Dermis microvascular lymphatic vessel endothelial cell (primary cell): ENCODE data around the gene CBX1. TPM values are rescaled to one million over a fixed set of nuclear protein-coding genes. Genes with fewer than 3 reads are reported as not detected.
A peak's percentile ranks its signal among the peaks of the same experiment; 100 is the strongest.

Experiments used
- DNase-seq, 2 donors: peaks; one replicate each; pipeline versions ENCODE4 v3.0.0 to v3.0.0-alpha.2; 2010; ENCODE audit warnings: low read depth in 2 of 2
- total RNA-seq: library from RNA; depleted of rRNA; stranded (reverse); fragments of >200 nt; gene quantifications from 2 replicates; pipeline ENCODE4 v1.2.1, GENCODE V29; 2014

Gene CBX1
- total RNA-seq, 1 donor from 2014 or later = 43.4 TPM

- DNase-seq = no peak
Measured at GRCh38 chr17:48027322-48027981, 73.8 kb downstream of the CBX1 start.

- DNase-seq = peak; percentile 70 to 84
Measured at GRCh38 chr17:48026502-48027321, 74.6 kb downstream of the CBX1 start.

GRCh38 chr17:48025904-48026501 lies 75.3 kb downstream of the CBX1 start:
- DNase-seq = no peak

GRCh38 chr17:48025040-48025903 lies 76.0 kb downstream of the CBX1 start:
- peak; percentile 93 to 97 for DNase-seq

GRCh38 chr17:48024149-48025039 lies 76.9 kb downstream of the CBX1 start:
- peak in 1 of 2 donors; percentile 23 for DNase-seq

GRCh38 chr17:48023400-48024148 lies 77.7 kb downstream of the CBX1 start:
- peak in 1 of 2 donors; percentile 66 for DNase-seq

- DNase-seq = no peak
Measured at GRCh38 chr17:48022901-48023300, 78.4 kb downstream of the CBX1 start.

- no peak for DNase-seq
Measured at GRCh38 chr17:48021934-48022333, 79.3 kb downstream of the CBX1 start.

Other genes starting within 250 kb of the CBX1 start
- 0.77 and 2.9 TPM in 2 replicates for gene SP2, start 205.2 kb downstream of the CBX1 start, total RNA-seq
- gene PNPO, start 159.9 kb downstream of the CBX1 start, total RNA-seq = 18.9 and 27.1 TPM in 2 replicates
- not detected in 2 replicates for gene PRR15L, start 143.6 kb downstream of the CBX1 start, total RNA-seq
- gene CDK5RAP3, start 130.4 kb downstream of the CBX1 start, total RNA-seq = 47.8 and 62.8 TPM in 2 replicates
- 5.5 and 9.5 TPM in 2 replicates for gene COPZ2, start 63.7 kb downstream of the CBX1 start, total RNA-seq
- 69.3 and 109 TPM in 2 replicates for gene NFE2L1, start 53.1 kb downstream of the CBX1 start, total RNA-seq
- gene SNX11, start 6.3 kb upstream of the CBX1 start, total RNA-seq = 11.0 and 13.3 TPM in 2 replicates